Kidney tubule cell (primary cell): ENCODE data around the gene KCNK10.

Experiments used
- DNase-seq: peaks from one replicate; pipeline ENCODE4 v3.0.0-alpha.2; 2018; ENCODE audit warnings: low spot score

KCNK10 gene

GRCh38 chr14:88228522-88229236 lies 94.4 kb downstream of the KCNK10 start:
- DNase-seq: peak; percentile 68

DNA sequence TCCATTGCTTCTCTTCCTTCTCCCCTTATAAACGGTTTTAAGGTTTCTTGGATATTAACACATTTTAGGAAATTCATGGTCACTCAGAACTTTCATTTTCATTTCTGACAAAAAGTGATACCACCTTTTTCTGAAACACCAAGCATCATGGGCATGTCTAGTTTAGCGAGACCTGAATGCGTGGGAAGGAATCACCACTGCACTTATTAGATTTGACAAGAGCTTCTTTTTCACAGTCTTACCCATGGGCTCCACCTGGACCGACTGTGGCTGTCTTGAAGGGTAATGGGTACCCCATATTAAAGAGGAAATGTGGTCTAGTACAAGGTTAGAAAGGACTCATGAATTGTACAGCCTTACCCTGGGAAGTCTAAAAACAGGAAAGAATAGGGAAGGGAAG lies 95.4 kb downstream of the KCNK10 start:
- DNase-seq: no peak

DNA sequence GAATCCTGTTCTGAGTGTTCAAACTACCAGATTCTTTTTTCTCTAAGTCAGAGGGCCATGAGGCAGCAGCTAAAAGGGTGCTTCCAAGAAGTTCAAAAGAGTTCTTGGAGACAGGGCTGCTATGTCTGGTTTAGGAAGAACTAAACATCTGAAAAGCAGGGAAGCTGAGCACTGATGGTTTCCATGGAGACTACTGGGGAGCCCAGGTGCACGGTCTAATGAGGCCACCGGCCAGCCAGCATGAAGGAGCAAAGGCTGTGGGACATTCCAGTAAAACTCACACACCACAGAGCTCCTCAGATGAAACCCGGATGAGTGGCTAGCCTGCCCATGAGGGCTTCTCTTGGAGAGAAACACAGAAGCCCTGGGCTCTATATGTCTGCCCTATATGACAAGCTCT lies 97.3 kb downstream of the KCNK10 start:
- DNase-seq: no peak

DNA sequence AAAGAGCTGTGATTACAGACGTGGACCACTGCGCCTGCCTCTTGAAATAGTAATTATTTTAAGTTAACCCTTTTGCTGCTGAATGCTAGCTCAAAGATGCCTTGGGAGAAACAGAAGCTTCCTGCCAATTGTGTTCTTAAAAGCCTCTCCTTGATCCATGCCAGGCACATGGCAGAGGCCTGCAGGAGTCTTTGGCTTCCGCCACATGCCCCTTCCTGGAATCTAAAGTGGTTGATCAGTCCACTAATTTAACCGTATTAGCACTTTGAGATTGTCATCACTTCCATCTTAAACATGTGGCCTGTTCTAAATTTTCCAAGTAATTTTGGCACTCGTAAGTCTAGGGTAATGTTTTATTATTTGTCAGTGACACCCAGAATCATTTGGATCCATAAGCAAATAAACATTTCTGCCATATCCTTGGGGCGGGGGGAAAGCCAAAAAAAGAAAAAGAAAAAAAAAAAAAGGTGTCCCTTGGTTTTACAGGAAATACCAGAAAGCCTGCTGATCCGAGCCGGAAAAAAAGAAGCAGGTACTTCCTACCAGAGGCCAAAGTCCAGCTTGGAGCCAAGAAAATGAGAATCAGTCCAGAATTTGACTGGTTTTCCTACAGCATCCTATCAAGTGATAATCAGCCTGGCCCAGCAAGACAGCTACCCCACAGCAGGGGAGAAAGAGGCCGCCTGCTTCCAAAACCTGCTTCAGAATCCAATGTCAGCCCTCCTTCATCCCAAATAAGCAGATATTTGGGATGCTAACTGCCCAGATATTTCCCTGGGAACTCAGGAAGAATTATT lies 104.8 kb downstream of the KCNK10 start:
- DNase-seq: no peak

- no peak for DNase-seq
These were observed 110.4 kb downstream of the KCNK10 start for GRCh38 chr14:88212691-88213090.

DNA sequence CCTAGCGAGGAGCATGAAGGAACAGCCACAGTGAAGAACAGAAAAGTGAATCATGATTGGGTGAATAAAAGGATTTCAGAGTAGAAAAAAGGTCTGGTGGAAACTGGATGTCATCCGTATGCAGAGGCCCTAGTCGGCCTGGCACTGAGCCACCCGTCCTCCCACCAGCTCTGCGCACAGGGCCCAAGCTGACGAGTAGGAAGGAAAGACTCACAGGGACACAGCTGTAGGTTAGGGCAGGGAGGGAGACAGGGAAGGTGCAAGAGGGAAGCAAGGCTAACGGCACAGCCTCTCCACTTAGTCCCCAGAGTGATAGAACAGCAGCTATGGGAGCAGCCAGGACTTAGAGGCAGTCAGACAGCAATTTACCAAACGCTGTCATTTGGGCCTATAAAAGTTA lies 112.6 kb downstream of the KCNK10 start:
- no peak for DNase-seq

DNA sequence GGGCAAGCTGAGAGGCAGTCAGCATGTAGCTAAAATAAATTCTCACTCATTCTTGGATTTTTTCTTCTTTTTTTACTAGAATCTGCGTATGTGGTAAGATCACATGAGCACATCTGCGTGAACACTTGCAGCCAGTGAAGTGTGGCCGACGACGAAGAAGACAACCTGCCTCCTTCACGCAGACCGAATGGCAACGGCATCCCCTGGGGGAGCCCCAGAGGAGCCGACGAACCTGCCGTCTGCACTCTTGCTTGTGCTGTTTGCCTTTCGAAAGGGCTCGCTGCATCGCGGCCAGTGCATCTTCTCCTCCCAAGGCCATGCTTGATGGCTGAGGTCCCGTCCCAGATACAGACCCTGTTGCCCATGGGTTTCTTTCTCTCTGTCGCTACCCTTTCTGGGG lies 113.8 kb downstream of the KCNK10 start:
- DNase-seq: no peak

- no peak for DNase-seq
These were observed 114.2 kb downstream of the KCNK10 start for GRCh38 chr14:88208858-88209257.

DNA sequence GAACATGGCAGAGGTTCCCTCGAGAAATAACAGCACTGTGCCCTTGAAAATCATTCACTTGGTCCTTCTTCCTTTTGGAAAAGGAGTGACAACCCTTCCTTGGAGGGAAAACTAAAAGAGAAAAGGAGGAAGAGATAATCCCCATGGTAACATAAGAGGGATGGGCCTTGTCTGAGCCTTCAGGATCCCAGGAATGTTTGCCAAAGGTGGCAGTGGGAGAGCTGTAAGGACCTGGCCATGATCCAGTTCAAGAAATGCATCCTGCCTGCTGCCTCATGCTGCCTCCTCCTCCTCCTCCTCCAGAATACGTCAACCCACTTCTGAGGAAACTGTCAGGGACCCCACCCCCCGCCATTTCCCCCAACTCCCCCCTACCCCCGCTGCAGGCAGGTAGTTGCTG lies 118.8 kb downstream of the KCNK10 start:
- DNase-seq: no peak

DNA sequence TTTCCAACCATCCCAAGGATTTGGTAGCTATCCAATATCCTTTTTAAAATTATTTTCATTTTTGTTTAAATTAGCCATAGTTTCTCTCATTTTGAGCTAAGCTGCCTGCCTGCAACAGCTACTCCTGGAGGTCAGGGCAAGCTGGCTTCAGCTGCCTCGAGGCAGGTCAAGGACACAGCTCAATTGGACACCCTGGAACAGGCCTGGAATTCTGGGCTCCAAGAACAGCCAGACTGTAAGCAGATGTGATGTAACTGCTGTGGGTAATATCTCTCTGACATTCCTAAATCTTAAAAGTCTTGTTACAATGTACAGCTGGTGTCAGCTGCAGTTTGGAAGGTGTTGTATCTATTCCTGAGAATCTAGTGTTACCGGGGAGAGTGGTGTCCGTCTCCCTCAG lies 119.8 kb downstream of the KCNK10 start:
- DNase-seq: no peak

- no peak for DNase-seq
These were observed 120.8 kb downstream of the KCNK10 start for GRCh38 chr14:88202286-88202685.

DNA sequence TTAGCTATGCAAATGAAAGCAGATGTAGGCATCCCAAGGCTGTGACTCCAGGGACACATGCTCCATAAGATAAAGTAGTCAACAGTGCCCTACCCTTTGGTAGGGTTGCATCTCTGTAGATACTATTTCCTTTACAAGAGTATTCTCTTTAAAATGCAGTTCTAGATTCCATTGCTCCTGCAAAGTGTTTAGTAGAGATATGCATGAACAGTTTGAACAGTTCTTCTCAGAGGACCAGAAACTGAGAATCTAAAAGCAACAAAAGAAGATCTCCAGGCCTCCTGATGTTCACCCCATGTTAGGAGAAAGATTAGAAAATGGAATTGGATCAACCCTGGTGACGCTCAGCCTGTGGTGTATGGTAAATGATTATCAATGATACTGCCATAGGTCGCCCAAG lies 121.2 kb downstream of the KCNK10 start:
- no peak for DNase-seq

GRCh38 chr14:88199882-88200281 lies 123.2 kb downstream of the KCNK10 start:
- no peak for DNase-seq

DNA sequence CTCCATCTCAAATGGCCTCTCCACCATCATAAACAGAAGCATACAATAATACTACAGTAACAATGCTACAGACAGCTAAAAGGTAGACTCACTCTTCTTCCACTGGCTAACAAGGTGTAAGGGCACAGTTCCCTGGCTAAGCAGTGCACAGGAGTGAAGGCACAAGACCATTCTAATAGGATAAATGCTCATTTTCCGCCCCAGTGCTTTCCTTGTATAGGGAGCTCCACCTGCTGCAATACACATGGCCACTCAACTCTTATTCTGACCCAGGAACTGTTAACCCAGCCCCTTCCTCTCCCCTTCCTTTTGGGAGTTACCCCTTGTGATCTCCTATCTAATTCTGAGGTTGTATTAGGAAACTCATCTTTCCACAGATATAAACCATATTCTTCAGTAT lies 124.6 kb downstream of the KCNK10 start:
- DNase-seq: no peak

- no peak for DNase-seq
These were observed 126.1 kb downstream of the KCNK10 start for GRCh38 chr14:88196925-88197324.

GRCh38 chr14:88196116-88196890 lies 126.8 kb downstream of the KCNK10 start:
- no peak for DNase-seq

GRCh38 chr14:88195676-88196075 lies 127.4 kb downstream of the KCNK10 start:
- no peak for DNase-seq

DNA sequence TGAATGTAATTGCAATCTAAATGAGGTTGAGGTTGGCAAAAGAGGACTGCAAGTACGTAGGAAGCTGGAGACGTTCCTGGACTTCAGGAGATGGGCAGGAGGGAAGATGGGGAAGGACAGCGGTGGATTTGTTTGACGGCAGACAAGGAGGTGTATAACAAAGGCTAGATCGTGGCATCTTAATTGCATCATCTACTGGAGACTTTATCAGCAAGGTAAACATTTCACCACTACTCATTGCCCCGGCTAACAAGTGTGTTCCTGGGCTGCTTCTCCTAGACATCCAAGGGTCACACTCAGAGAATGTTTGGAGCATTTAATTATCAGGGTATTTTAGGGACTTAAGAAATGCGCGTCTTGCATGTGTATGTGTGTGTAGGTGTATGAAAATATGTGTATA lies 128.5 kb downstream of the KCNK10 start:
- no peak for DNase-seq

- DNase-seq: no peak
These were observed 131.5 kb downstream of the KCNK10 start for GRCh38 chr14:88191605-88192004.

DNA sequence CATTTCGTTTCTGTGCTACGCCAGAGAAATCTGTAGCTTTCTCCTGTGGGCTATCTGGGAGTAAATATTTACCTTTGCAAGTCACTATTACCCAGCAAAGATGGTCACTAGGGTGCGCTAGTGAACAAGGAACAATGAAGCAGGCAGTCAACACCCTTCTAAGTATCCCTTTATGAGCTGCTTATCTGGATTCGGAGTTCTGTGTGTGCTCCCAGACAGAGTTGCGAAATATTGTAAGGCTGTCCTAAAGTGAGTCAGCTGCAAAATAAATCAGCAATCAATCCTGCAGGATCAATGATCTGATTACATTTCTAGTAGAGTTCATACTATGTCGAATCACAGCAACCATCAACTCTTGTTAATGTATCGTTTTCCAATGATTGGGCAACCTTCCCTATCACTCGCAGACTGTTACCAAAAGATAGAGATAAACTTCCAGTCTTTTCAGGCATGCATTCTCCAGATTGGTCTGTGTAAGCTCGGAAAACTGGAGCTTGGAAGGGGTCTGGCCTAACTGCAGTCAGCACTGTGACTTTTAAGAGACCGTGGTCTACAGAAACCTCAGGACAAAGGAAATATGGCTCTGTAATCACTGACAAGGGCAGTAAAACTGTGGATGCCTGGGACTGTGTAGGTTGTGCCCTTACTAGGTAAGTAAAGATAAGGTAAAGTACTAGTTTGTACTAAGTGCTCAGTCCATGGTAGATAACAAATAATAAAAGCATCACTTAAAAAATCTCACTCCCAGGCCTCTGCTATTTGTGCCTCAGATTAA lies 133.5 kb downstream of the KCNK10 start:
- peak; percentile 83 for DNase-seq

- DNase-seq: peak; percentile 12
These were observed 134.2 kb downstream of the KCNK10 start for GRCh38 chr14:88188745-88189416.

DNA sequence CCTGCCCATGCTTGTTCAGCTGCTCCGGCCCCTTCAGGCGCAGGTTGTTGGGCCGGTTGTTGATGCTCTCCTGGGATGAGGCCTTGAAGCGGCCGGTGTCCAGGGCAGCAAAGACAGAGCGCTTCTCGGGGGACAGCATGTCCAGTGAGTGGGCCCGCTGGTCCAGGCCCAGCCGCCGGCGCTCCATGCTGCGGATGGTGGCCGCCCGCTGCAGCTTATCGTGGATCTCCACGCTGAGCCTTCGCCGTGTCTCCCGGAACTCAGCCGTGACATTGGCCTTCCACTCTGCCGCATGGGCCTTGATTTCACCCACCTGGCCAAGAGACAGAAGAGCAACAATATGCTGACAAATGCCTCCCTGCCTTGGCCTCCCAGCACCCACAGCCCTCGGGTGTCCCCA lies 137.2 kb downstream of the KCNK10 start:
- DNase-seq: no peak
